ENCODE data around the gene CMSS1. TPM values are rescaled to one million over a fixed set of nuclear protein-coding genes. Genes with fewer than 3 reads are reported as not detected.
A peak's percentile ranks its signal among the peaks of the same experiment; 100 is the strongest.

CMSS1 gene
- total and polyA plus RNA-seq, 4 donors, result 3.8 to 19.5 (median 7.5) TPM

DNA sequence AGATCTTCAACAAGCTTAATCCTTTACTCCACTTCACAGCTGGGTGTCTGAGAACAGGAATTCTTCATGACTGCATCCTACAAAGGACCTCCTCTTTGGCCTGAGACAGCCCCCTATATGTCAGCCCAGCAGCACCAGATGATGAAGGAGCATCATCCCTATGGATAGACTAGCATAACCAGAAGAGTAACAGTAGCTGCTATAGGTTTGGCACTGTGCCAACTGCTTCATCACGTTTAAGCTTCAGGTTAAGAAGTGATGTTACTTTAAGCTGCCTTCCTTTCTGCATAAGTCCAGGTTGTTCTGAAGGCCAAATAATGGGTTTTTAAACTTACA, 50.6 kb downstream of the CMSS1 start:
- WGBS, result 6% methylated on average over 1 of the region's 1 CpG
- Histone ChIP-seq H3K4me1 (ENCODE audit: control insufficient read depth in 4 of 4, insufficient read depth in 4 of 4, low read length in 3 of 4) (peaks cover 0 to 10% (median 3%) of the 10 kb centered on the region in 4 donors), H3K27ac (ENCODE audit: low read depth in 1 of 2, low read length in 2 of 2) (no peak overlapping the region), H3K36me3 (ENCODE audit: control insufficient read depth in 4 of 4, insufficient read depth in 3 of 4, low read depth in 1 of 4, low read length in 3 of 4) (peaks cover 0 to 2% (median 0%) of the 10 kb centered on the region in 4 donors), H3K4me3 (ENCODE audit: low read depth in 1 of 3, low read length in 3 of 3) (no peak overlapping the region), H3K9me3 (ENCODE audit: control insufficient read depth in 4 of 4, low read length in 3 of 4) (no peaks in the 10 kb centered on the region), H3K27me3 (ENCODE audit: control insufficient read depth in 4 of 4, insufficient read depth in 4 of 4, low read length in 3 of 4) (no peaks in the 10 kb centered on the region), H3K9ac (ENCODE audit: low read depth in 1 of 2, low read length in 2 of 2) (no peak overlapping the region)
- TF ChIP-seq TAF1 (conservative IDR thresholded peaks at IDR 0.05) (no peak), MAX (IDR thresholded peaks at IDR 0.05) (no peak), REST (IDR thresholded peaks at IDR 0.05) (no peak)
- no peak for DNase-seq (ENCODE audit: low spot score)

- DNase-seq (ENCODE audit: low spot score), result no peak
- Histone ChIP-seq H3K27me3 (ENCODE audit: control insufficient read depth in 4 of 4, insufficient read depth in 4 of 4, low read length in 3 of 4) (no peaks in the 10 kb centered on the region), H3K9me3 (ENCODE audit: control insufficient read depth in 4 of 4, low read length in 3 of 4) (no peaks in the 10 kb centered on the region), H3K4me1 (ENCODE audit: control insufficient read depth in 4 of 4, insufficient read depth in 4 of 4, low read length in 3 of 4) (peaks cover 0 to 10% (median 3%) of the 10 kb centered on the region in 4 donors), H3K9ac (ENCODE audit: low read depth in 1 of 2, low read length in 2 of 2) (no peak overlapping the region), H3K27ac (ENCODE audit: low read depth in 1 of 2, low read length in 2 of 2) (no peak overlapping the region), H3K4me3 (ENCODE audit: low read depth in 1 of 3, low read length in 3 of 3) (no peak overlapping the region), H3K36me3 (ENCODE audit: control insufficient read depth in 4 of 4, insufficient read depth in 3 of 4, low read depth in 1 of 4, low read length in 3 of 4) (no peaks in the 10 kb centered on the region)
- TF ChIP-seq NR2F2 (IDR thresholded peaks at IDR 0.05), result peak; percentile 53
- no peak for TF ChIP-seq YY1 (IDR thresholded peaks at IDR 0.05)
- 91% methylated on average over 1 of the region's 1 CpG for WGBS
Observed at GRCh38 chr3:99869621-99870020, 52.0 kb downstream of the CMSS1 start.

DNA sequence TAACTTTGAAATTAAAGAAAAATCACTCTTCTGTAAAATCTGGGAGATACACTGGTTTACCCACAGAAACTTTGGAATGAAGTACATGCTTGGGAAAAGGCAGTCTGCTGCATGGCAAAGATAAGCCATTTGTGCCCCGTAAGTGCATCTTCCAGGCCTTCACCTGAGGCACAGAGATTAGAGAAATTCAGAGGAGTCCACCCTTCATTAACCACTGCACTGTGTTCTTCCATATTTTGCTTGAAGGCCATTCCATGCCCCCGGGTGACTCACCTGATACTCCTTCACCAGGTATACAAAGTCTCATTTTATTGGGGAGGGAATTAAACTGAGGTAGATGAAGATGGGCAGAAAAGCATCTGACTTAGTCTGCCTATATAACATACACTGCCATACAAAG, 53.0 kb downstream of the CMSS1 start:
- TF ChIP-seq RXRA (IDR thresholded peaks at IDR 0.05), result no peak
- TF ChIP-seq TAF1 (conservative IDR thresholded peaks at IDR 0.05), result no peak
- TF ChIP-seq REST (IDR thresholded peaks at IDR 0.05), result no peak
- TF ChIP-seq JUND (IDR thresholded peaks at IDR 0.05), result no peak
- TF ChIP-seq YY1 (IDR thresholded peaks at IDR 0.05), result no peak
- no peak for TF ChIP-seq HNF4A (conservative IDR thresholded peaks at IDR 0.05)
- TF ChIP-seq MAX (IDR thresholded peaks at IDR 0.05), result no peak
- TF ChIP-seq, protein P1, sequence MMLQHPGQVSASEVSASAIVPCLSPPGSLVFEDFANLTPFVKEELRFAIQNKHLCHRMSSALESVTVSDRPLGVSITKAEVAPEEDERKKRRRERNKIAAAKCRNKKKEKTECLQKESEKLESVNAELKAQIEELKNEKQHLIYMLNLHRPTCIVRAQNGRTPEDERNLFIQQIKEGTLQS (IDR thresholded peaks at IDR 0.05), result no peak
- no peak for TF ChIP-seq GABPA (IDR thresholded peaks at IDR 0.05 in 1 of 2, conservative IDR thresholded peaks at IDR 0.05 in 1 of 2)
- no peak for TF ChIP-seq SP1 (IDR thresholded peaks at IDR 0.05)
- Histone ChIP-seq H3K9ac (ENCODE audit: low read depth in 1 of 2, low read length in 2 of 2) (no peak overlapping the region), H3K9me3 (ENCODE audit: control insufficient read depth in 4 of 4, low read length in 3 of 4) (no peaks in the 10 kb centered on the region), H3K4me3 (ENCODE audit: low read depth in 1 of 3, low read length in 3 of 3) (no peak overlapping the region), H3K4me1 (ENCODE audit: control insufficient read depth in 4 of 4, insufficient read depth in 4 of 4, low read length in 3 of 4) (peaks cover 0 to 16% (median 5%) of the 10 kb centered on the region in 4 donors), H3K36me3 (ENCODE audit: control insufficient read depth in 4 of 4, insufficient read depth in 3 of 4, low read depth in 1 of 4, low read length in 3 of 4) (no peaks in the 10 kb centered on the region), H3K27me3 (ENCODE audit: control insufficient read depth in 4 of 4, insufficient read depth in 4 of 4, low read length in 3 of 4) (no peaks in the 10 kb centered on the region), H3K27ac (ENCODE audit: low read depth in 1 of 2, low read length in 2 of 2) (no peak overlapping the region)
- 92% methylated on average over 2 of the region's 2 CpGs for WGBS
- DNase-seq (ENCODE audit: low spot score), result no peak
